GM12891 (cell line): ENCODE data around the gene IGF1R.

Experiments
- DNase-seq: peaks from one replicate; pipeline ENCODE4 v3.0.0; 2011; ENCODE audit warnings: low spot score; ENCODE audit not compliant: insufficient read length
- FAIRE-seq: peaks from 2 replicates; lab custom pipeline; 2011; peaks lifted over from hg19 to GRCh38; lab: Jason Lieb, UNC
- PAX5 ChIP-seq: IDR thresholded peaks from 2 replicates; pipeline ENCODE4 v1.6.1; 2011; ENCODE audit warnings: low read length, moderate library complexity, mild to moderate bottlenecking; ENCODE audit not compliant: insufficient read depth, severe bottlenecking
- POLR2A ChIP-seq: IDR thresholded peaks from 2 replicates; pipeline ENCODE4 v1.6.1; 2011; ENCODE audit warnings: low read depth, low read length, control low read depth
- POLR2AphosphoS5 ChIP-seq: IDR thresholded peaks from 2 replicates; pipeline ENCODE4 v1.6.1; 2011; ENCODE audit warnings: low read depth, low read length, control low read depth
- POU2F2 ChIP-seq: IDR thresholded peaks from 2 replicates; pipeline ENCODE4 v1.6.1; 2011; ENCODE audit warnings: low read depth, mild to moderate bottlenecking, control low read depth, low read length, moderate library complexity
- SPI1 ChIP-seq: IDR thresholded peaks from 2 replicates; pipeline ENCODE4 v1.6.1; 2011; ENCODE audit warnings: low read depth, low read length, control low read depth
- TAF1 ChIP-seq: IDR thresholded peaks from 2 replicates; pipeline ENCODE4 v1.6.1; 2011; ENCODE audit warnings: low read depth, low read length, control low read depth

IGF1R gene

DNA sequence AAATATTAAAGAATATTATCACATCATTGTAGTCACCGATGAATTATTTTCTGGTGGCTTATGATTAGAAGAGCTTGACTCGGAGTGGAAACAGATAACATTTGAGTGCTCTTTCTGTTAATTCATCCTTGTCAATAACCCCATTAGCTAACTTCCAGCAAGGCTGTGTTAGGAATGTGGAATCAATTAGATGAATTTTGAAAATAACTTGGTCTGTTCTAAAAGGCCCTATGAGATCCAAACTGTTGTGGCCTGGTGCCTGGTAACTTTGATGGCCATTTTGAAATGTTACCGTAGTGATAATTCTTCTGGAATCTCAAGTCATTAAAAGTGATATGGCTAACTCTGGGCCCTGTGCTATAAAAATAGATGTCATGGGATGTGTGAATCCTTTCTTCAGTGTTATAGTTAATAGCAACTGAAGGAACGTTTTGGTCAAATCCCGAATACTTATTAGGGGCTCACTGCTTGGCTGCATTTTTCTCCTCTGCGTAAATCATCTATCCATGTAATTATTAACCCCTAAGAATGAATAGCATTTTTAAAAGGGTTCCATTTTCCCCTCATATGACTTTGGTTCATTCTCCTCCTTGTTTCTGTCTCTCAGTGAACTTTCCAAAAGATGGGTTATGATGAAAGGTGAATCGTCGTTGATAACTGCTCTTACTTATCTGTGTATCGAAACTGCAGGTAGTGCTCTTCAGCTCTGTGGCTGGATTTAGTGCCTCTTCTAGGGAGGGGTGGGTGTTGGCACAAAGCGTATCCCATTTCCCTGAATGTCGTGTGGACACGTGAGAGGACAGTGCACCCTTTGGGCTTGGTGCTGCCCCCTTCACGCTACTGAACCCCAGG, 82.7 kb downstream of the IGF1R start:
- DNase-seq (no peak), FAIRE-seq (no peak)
- no peak for TF ChIP-seq TAF1
- no peak for TF ChIP-seq POLR2A
- TF ChIP-seq PAX5 = no peak
- TF ChIP-seq POLR2AphosphoS5 = no peak
- TF ChIP-seq SPI1 = no peak
- TF ChIP-seq POU2F2 = no peak

DNA sequence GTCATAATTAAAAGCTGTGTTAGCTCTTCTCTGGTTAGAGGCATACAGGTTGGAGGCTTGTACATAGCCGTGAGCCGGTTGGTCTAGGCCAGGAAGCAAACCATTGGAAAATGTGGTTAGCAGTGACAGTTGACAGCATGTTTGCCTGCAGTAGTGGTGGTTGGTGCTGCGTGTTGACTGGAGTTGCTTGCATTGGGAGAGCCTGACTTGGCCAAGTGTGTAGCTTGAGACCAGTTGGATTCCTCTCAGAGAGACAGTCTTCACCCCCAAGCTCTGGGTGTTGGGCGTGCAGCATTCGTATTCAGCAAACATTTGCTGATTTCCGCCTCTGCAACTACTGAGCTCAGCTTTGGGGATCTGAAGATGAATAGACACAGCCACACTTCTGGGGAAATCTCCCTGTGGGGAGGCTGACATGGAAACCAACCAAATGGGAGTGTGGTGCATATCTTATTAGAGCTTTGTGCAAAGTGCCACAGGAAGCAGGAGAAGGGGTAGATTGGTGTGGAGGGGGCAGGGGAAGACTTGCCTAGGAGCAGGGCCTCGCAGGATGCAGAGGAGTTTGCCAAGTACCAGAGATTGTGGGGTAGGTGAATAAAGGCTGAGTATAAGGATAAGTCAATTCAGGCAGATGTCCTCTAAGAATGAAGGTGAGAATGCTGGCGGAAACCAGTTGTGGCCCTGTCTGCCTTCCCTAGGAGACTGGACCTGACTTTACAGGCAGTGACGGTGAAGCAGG, 83.5 kb downstream of the IGF1R start:
- no peak for DNase-seq
- FAIRE-seq = no peak
- TF ChIP-seq SPI1 (no peak), TAF1 (no peak), POLR2A (no peak), POLR2AphosphoS5 (no peak), PAX5 (no peak), POU2F2 (no peak)

DNA sequence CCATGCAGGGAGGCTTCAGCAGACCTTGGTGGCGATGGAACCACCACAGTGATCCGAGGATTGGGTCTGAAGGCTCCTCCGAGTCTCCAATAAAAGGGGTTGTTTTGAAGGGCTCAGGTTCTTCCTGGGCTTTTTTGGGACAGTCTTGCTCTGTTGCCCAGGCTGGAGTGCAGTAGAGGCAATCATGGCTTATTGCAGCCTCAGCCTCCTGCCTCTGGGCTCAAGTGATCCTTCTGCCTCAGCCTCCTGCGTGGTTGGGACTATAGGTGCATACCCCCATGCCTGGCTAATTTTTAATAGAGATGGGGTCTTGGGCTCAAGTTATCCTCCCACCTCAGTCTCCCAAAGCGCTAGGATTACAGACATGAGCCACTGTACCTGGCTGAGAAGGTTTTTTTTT, 84.8 kb downstream of the IGF1R start:
- DNase-seq (no peak), FAIRE-seq (no peak)
- TF ChIP-seq POU2F2 (no peak), SPI1 (no peak), TAF1 (no peak), POLR2AphosphoS5 (no peak), PAX5 (no peak), POLR2A (no peak)

DNA sequence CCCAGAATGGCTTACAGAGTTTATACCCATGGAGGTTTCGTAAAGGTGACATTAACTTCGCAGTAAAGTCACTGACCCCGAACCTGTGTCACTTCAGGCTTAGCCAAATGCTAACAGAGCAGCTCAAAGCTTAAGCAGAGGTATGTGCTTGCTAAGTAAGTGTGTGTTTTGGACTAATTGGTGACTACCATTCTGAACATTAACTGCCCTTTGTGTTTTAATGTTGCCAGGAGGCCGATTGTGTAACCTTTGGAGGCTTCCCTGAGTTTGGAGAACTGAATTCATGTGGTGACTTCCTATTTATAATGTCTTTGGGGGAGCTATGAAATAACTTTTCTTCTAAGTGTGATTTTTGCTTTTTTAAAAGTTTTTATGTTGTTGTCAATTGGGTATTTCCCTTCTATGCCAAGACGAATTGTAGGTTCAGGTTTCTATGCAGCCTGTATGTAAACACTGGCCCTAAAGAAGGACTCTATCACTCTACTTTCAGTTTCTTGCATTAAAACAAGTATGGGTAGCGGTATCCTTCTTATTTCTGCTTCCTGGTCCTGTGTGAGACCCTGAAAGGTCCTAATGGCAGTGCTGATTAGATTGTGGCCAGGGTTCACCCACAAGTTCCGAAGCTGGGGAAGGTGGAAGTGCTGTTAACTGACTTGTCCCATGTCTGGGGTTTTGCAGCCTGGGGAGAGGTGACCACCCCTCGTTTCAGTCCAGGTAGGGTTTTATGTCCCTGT, 86.3 kb downstream of the IGF1R start:
- DNase-seq (no peak), FAIRE-seq (no peak)
- TF ChIP-seq PAX5 (no peak), TAF1 (no peak), POLR2AphosphoS5 (no peak), POU2F2 (no peak), SPI1 (no peak), POLR2A (no peak)

DNA sequence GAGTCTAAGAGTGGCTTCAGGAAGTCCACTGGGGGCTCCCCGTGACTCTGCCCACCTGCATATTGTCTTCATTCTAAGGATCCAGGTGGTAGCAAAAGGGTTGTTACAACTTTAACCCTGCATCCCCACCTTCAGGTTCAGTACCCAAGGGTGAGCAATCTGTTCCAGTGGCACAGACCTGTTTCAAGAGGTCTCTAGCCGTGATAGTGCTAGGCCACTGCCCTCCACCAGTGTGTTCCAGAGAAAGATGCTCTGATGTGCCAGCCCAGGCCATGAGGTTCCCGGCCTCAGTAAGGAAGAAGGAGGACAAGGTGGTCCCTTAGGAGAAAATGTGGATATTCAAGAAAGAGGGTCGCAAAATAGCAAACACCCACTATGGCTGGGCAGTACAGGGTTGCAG, 87.0 kb downstream of the IGF1R start:
- FAIRE-seq = no peak
- TF ChIP-seq POLR2AphosphoS5 (no peak), POLR2A (no peak), POU2F2 (no peak), TAF1 (no peak), SPI1 (no peak), PAX5 (no peak)

DNA sequence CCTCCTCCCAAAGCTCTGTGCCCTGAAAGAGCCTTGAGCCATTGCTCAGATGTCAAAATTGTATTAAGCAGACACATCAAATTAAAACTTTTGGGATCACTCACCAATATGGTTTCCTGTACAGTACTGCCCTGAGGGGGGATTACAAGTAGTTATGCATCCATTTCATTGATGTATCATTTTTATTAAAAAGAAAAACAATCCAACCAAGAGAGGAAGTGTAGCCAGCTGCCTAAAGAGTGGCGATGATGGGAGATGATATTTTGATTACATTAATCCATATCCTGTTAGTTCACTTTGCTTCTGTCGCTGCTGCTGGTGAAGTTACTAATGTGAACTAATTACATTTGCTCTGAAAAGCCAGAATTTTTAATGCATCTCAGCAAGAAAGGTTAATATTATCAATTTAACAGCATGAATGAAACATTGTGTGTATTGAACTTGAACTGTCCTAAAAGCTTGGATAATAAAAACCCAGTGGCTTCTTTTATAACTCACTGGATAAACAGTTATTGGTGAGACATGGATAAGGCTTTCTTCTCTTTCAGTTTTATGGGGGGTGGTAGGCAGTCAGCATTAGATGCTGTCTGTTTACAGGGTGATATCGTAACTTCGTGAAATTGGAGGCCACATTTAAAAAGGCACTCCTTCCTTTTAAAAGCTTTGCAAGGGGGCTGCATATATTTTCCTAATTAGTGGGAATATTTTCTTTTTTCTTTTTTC, 87.7 kb downstream of the IGF1R start:
- DNase-seq (no peak), FAIRE-seq (no peak)
- TF ChIP-seq TAF1 (no peak), SPI1 (no peak), PAX5 (no peak), POLR2AphosphoS5 (no peak), POU2F2 (no peak), POLR2A (no peak)

More for the DNA sequence above, 87.0 kb downstream of the IGF1R start:
- no peak for DNase-seq

DNA sequence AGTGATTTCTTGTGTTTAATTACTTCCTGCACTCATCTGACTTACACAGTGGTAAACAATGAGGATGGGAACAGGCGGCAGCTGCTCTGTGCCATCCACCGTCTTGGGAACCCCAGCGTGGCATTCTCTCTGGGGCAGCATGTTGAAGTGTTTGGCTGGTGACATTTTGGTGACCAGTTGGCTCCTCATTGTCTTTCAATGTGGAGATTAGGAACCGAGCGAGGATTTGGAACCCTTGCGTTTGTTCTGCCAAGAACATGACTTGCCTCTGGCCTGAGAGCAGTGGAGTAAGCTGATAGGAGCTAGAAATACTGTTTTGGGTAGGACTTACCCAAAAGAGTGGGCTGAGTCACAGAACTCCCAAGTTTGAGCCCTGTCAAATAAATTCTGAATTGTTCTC, 88.8 kb downstream of the IGF1R start:
- DNase-seq = no peak
- TF ChIP-seq POLR2A (no peak), POU2F2 (no peak), SPI1 (no peak), TAF1 (no peak), PAX5 (no peak), POLR2AphosphoS5 (no peak)
- no peak for FAIRE-seq

DNA sequence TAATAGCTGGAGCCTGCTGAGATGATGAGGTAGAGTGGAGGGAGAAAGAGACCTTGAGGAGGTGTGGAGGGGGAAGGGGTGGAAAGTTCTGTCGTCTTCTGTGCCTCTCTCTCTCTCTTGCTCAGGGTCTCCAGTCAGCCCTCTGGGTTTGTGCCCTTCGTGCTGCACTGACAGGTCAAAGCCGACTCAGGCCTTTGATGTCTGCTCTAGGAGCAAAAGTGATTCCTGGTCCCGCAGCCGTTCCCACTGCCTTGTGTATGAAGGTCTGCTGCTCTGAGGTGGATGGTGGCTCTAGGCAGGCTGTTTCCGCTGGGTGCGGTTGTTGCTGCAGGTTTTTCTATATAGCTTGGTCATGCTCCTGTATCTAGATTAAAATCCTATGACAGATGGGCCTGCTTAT, 89.4 kb downstream of the IGF1R start:
- TF ChIP-seq SPI1 = no peak
- TF ChIP-seq POLR2A = no peak
- TF ChIP-seq TAF1 = no peak
- no peak for TF ChIP-seq POU2F2
- no peak for TF ChIP-seq PAX5
- TF ChIP-seq POLR2AphosphoS5 = no peak
- DNase-seq = no peak
- FAIRE-seq = no peak
